RWPE1 (cell line): Measurements from ENCODE around the gene ASPSCR1.
A peak's percentile ranks its signal among the peaks of the same experiment; 100 is the strongest.

Source experiments
- CTCF ChIA-PET: fragments of 350-600 bp; sonication (Branson Sonifier 250); formaldehyde crosslinking; extraction: SDS; loops from one replicate; lab custom pipeline; 2021; lab: Yijun Ruan, JAX
- POLR2A ChIA-PET: fragments of 400-600 bp; formaldehyde crosslinking; extraction: SDS; loops from one replicate; lab custom pipeline; 2020; ENCODE audit warnings: antibody characterized with exemption; ENCODE audit not compliant: low non-redundant PET; lab: Yijun Ruan, JAX
- DNase-seq: peaks from one replicate; pipeline ENCODE4 v3.0.0; 2012; ENCODE audit warnings: low spot score
- H3K27ac ChIP-seq: fragments of 450-650 bp; 2 replicates; pipeline ENCODE4 v1.5.1; 2017
- CTCF ChIP-seq: fragments of 450-650 bp; conservative IDR thresholded peaks from 2 replicates; pipeline ENCODE4 v1.5.1; 2017; ENCODE audit warnings: low read depth, mild to moderate bottlenecking

Gene ASPSCR1

DNA sequence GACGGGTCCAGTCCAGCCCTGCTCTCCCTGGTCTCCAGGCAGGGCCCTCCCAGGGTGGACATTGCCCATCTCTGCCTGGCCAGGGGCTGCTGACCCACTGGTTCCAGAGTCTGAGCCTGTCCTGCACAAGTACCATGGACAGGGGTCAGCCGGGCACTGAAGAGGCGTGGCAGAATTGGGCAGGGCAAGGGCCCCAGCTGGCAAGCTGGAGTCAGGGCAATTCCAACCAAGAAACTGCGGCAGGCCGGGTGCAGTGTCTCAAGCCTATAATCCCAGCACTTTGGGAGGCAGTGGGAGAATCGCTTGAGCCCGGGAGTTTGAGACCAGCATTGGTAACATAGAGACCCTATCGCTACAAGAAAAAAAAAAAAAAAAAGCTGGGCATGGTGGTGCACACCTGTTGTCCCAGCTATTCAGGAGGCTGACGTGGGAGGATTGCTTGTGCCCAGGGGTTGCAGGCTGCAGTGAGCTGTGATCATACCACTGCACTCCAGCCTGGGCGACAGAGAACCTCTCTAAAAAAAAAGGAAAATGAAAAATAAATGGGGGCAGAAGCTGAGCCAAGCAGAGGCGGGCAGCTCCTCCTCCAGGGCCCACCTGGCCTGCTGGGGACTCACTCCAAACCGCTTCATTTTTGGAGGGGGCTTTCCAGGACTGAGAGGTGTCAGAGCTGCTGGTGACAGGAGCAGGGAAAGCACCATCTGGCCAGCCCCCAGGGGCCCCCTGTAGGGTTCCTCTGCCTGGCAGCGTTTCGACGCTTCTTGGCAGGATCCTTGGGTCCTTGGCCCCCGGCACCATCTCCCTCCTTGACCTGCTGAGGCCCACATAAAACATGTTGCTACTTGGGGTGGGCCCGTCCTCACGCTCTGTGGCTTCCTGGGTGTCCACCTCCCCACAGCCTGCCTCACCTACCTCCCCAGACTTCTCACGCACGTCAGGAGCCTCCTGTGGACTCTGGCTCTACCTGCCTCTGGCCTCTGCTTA lies 47.0 kb upstream of the ASPSCR1 start:
- ChIA-PET POLR2A (interaction anchor here (0.5 to 0.6 kb wide), 3 partner anchors 22 to 107 kb away, joined by 3 to 4 read pairs (median 3); partner anchors contain the start of gene DCXR), CTCF (interaction anchor here (1.2 kb wide), 1 partner anchor 91 kb away, joined by 5 read pairs; no protein-coding TSS in a partner anchor)
- DNase-seq, result no peak
- TF ChIP-seq CTCF, result no peak
- peak overlapping the region; percentile 98 for H3K27ac ChIP-seq

DNA sequence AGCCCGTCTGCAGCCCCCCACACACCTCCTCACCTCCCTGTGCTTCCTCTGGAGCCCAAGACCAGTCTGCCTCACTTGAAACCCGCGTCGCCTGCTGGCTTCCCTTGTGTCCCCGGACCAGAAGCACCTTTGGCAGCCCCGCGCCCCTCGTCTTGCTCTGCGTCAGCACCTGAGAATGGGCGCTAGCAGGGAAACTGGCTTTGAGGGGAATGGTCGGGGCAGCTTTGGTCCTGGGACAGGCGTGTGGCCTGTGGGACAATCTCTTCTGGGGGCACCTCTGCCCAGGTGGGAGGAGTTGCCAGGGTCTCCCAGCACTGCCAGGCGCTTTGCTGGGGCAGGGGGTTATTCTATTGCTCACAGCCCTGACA lies 46.3 kb upstream of the ASPSCR1 start:
- POLR2A ChIA-PET, result no interaction called here
- TF ChIP-seq CTCF, result no peak
- DNase-seq, result no peak
- peak overlapping the region; percentile 98 for H3K27ac ChIP-seq
- CTCF ChIA-PET, result no interaction called here

DNA sequence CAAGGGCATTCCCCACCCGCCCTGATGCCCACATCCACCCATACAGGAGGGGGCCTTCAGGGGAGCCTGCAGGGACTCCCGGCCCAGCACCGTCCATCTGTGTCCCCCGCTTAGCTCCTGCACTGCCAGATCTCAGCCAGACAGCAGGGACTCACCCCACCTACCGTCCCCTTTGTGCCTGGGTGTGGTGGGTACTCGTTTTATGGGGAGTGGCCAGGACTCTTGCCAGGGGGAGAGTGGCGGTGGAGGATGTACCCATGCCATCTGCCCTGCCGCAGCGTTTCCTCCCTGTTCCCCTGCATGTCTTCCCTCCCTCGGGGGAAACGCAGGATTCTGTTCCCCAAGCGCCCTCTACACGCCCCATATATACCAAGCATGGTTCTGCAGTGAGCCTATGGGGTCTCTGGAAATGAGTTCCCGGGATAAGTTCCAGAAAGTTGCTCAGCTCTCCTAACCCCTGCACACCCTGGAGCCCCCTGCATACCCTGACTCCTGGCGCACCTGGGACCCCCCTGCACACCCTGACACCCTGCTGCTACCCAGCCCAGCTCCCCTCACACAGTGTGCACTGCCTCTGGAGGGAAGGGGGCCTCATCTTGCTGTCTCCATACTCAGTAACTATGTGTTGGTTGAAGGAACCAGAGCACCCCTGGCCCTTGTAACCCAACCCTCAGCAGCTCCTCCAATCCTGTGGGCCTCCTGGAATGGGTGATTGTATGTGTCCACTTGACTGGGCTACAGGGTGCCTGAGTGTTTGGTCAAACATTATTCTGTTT lies 45.7 kb upstream of the ASPSCR1 start:
- DNase-seq, result no peak
- TF ChIP-seq CTCF, result no peak
- ChIA-PET POLR2A (no interaction called here), CTCF (interaction anchor here (0.5 kb wide), 1 partner anchor 398 kb away, joined by 3 read pairs; no protein-coding TSS in a partner anchor)
- H3K27ac ChIP-seq, result peak overlapping the region; percentile 98

GRCh38 chr17:81932333-81932983 lies 45.0 kb upstream of the ASPSCR1 start:
- no peak for TF ChIP-seq CTCF
- ChIA-PET POLR2A (no interaction called here), CTCF (no interaction called here)
- peak overlapping the region; percentile 98 for H3K27ac ChIP-seq
- DNase-seq, result no peak

- CTCF ChIA-PET, result interaction anchor here (0.8 kb wide), 1 partner anchor 26 kb away, joined by 4 read pairs; no protein-coding TSS in a partner anchor
- H3K27ac ChIP-seq, result peak overlapping the region; percentile 98
- no peak for TF ChIP-seq CTCF
- POLR2A ChIA-PET, result no interaction called here
- DNase-seq, result no peak
Measured at GRCh38 chr17:81933178-81933699, 44.2 kb upstream of the ASPSCR1 start.
